Measurements from ENCODE around the gene SH3RF1.

SH3RF1 gene

GRCh38 chr4:169058312-169058711 is 212.4 kb downstream of the SH3RF1 start:
- DNase-seq: no peak

DNA sequence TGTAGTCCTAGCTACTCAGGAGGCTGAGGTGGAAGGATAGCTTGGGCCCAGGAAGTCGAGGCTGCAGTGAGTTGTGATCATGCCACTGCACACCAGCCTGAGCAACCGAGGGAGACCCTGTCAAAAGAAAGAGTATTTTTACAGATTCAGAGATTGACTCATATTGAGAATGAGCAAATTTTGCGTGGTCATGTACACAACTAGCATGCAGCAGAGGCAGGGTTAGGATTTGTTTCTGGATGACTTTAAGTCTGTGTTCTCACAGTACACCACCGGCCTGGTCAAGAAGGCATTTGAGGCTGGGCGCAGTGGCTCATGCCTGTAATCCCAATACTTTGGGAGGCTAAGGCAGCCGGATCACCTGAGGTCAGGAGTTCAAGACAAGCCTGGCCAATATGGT is 215.9 kb downstream of the SH3RF1 start:
- no peak for DNase-seq

- DNase-seq: no peak
These were observed 218.2 kb downstream of the SH3RF1 start for GRCh38 chr4:169052594-169052945.

DNA sequence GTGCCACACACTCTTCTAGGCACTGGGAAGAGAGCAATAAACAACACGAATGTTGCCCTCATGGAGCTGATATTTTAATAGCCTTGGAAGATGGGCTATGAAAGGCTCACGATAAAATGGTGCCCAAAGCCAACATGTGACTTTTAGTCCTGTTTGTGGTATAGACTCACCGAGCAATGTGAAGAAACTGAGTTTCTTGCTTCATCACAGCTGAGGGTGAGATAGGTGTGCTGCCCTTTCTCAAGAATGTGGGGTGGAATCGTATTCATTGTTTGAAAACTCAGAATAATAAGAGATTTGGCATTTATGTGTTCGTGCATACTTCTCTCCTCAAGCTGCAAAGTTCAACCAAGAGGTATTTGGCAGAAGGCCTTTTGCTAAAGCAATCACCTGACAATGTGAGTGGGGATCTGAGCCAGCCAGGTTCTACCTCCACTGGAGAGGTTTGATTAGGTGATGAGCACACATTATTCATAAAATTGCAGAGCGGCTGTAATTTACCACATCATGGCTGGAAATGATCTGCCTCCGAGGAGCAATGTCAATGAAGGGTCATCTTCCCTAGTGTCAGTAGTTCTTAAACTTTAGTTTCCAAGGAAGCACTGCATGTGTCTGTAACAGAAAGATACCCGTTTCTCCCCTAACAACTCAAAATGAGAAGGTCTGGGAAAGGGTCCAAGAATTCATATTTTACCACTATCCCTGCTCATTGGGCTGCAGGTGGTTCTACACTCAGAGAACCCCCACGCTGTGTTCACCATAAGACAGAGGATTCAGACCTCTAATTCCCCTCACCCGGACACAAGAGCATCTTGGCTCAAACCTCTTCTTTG is 218.8 kb downstream of the SH3RF1 start:
- DNase-seq: no peak

DNA sequence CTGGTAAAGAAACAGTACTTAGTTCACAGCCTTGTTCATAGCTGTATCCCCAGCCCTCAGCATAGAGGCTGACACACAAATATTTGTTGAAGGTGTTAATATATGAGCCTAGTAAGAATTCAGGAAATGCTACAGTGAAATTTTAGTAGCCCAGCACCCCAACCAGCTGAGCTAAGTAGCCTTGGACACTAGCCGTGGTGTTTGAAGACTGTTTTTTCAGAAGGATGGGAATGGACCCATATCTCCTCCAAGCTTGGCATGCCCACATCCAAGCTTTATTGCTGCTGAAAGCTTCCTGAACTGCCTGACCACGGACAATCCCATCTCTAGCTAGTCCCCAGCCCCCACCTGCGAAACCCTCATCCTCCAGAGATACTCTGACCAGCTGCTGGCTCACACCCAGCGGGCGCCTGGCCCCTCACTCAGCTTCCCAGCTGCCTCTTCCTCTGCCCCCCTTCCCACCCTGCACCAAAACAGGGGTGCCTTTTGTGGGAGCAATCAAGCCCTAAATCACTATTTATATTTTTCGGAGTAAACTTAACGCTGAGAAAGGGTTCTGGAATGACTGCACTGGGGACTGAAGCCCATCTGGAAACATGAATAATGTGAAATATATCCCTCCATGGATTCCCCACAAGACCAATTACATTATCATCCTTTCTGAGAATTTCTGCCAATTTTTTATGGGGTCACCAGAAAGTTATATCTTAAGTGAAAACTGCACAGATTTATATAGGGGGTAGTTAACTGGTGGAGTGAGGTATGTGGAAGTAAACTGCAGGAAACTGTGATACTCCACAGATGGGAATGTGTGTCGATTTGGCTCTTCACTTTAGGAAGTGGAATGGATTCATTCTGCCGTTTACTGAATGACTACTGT is 219.6 kb downstream of the SH3RF1 start:
- DNase-seq: no peak

DNA sequence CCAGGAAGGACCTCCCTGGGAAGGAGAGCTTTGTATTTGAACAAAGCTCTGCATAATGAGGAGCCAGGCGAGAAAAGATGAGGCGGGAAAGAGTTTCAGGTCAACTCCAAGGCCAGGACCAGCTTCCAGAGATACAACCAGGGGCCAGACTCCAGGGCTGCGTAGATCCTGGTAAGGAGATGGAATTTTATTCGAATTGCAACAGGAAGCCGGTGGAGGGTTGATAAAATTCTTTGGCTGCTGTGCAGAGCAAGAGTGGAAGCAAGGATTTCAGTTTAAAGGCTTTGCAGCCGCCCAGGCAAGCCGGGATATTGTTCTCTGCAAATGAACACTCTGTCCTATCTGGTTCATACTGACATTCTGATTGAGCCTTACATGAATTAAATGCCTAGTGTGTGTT is 220.5 kb downstream of the SH3RF1 start:
- no peak for DNase-seq

- no peak for DNase-seq
These were observed 221.8 kb downstream of the SH3RF1 start for GRCh38 chr4:169048868-169049414.

GRCh38 chr4:169047956-169048355 is 222.8 kb downstream of the SH3RF1 start:
- DNase-seq: no peak

DNA sequence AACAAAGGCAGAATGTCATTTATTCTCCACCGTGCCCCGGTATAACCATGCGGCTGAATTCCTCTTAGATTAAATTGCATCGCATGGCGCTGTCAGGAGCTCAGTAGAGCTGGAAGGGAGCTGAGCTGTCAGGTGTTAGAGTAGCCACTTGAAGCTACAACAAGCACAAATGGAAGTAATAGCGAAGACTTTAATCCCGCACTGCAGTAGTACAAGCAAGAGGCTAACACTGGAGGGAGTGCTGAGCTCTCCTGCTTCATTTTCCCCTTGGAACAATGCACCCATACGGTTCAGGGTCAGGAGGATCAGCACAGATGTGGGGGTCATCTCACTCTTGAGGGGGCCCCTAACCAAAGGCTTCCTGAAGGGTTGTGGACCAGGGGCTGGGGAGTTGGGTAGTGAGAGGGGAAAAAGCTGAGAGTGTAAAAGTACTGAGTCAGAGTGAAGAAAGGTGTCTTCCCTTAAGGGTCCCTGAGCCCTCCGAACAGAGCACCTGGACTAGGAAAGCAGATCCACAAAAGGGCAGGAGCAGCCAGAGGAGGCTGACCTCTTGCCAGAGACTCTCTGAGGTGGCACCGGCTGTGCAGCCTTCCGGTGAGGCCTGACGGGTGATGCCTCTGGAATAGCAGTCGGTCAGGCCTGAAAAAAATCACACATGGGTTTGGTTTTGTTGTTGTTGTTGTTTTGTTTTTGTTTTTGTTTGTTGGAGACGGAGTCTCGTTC is 224.7 kb downstream of the SH3RF1 start:
- DNase-seq: no peak

DNA sequence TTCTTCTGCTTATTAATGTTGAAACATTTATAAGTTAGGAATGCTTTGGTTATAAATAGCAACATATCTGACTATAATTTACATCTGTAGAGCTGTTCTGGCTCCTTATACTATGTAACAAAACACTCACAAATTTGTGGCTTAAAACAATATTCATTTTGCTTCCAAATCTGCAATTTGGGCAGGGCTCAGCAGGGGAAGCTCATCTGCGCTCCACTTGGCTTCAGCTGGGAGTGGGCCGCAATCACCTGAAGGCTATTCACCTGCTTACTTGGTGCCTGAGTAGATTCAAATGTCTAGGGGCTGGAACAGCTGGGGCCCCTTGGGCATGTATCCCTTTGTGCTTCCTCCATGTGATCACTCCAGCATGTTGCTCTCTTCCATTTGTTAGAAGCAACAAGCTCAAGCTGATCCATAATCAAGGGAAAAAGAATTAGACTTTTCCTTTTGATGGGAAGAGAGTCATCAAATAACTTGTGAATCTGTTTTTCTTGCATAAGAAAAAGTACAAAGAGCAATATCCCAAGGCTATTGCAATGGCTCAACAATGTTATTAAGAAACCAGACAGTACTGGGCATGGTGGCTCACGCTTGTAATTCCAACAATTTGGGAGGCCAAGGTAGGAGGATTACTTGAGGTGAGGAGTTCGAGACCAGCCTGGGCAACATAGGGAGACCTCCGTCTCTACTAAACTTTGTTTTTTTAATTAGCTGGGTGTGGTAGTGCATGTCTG is 225.9 kb downstream of the SH3RF1 start:
- DNase-seq: no peak
